ENCODE data around the gene ROGDI. TPM values are rescaled to one million over a fixed set of nuclear protein-coding genes. Genes with fewer than 3 reads are reported as not detected.

ROGDI gene
- total RNA-seq, 1 experiment from 2014 or later: 36.4 TPM

DNA sequence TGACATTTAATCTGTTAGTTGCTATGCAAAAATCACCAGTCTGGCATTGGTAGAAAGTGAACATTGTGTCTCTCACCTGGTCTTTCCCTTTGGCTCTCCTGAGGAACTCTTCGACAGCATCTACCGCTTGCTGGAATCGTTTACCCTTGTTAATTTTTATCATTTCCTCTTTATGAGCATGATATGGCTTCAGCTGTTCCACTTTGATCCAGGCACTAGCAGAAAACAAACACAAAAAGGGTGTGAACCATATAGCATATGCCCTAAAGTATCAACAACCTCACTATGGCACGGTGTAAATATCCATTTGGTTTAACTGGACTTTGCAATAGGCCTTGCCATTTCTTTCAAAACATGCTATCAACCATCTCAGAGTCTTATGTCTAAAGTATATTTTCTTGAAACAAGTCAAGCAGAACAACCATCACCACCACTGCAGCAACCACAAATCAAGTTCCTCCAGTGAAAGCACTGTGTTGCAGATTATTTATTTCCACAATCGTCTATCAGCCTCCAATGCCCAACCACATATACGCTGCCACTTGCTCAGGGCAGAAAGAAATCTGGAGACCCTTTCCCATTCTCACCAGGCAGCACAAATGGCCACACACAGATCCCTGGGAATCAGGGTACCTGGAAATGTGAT, 30.4 kb upstream of the ROGDI start:
- Histone ChIP-seq H2BK12ac (ENCODE audit: insufficient read length, low read depth, low read length) (no peak overlapping the region), H3K79me1 (ENCODE audit: insufficient read depth, low read depth, low read length, poor library complexity, severe bottlenecking) (no peaks in the 10 kb centered on the region), H3K23me2 (ENCODE audit: insufficient read length, low read depth, low read length, poor library complexity, severe bottlenecking) (no peaks in the 10 kb centered on the region), H3K9me3 (ENCODE audit: control insufficient read depth, low read depth, low read length) (no peaks in the 10 kb centered on the region), H3K9ac (ENCODE audit: extremely low read depth, insufficient read length, low read length) (no peak overlapping the region), H4K5ac (ENCODE audit: insufficient read length, low read depth, low read length) (no peak overlapping the region), H2BK20ac (ENCODE audit: low read depth, low read length, poor library complexity, severe bottlenecking) (no peak overlapping the region), H2BK120ac (ENCODE audit: low read depth, low read length, poor library complexity, severe bottlenecking) (no peak overlapping the region), H3K27me3 (ENCODE audit: insufficient read depth, low read length) (no peaks in the 10 kb centered on the region), H3K27ac (ENCODE audit: insufficient read length, low read depth, low read length) (no peak overlapping the region), H2AK5ac (ENCODE audit: insufficient read length, low read length) (no peak overlapping the region), H3K4ac (ENCODE audit: low read depth, low read length) (no peak overlapping the region), H3K4me1 (ENCODE audit: insufficient read depth, low read length) (no peaks in the 10 kb centered on the region), H2BK15ac (ENCODE audit: low read depth, low read length) (no peak overlapping the region), H3K23ac (ENCODE audit: insufficient read length, low read depth, low read length) (no peak overlapping the region), H3K4me2 (ENCODE audit: insufficient read depth, insufficient read length, low read length) (no peak overlapping the region), H3K56ac (ENCODE audit: insufficient read length, low read depth, low read length) (no peak overlapping the region), H4K20me1 (ENCODE audit: control insufficient read depth, insufficient read depth, insufficient read length) (no peaks in the 10 kb centered on the region), H3K79me2 (ENCODE audit: insufficient read depth, low read length) (peaks cover 3% of the 10 kb centered on the region; the same call in 1 of the 2 replicates), H3K18ac (ENCODE audit: insufficient read length, low read depth, low read length) (no peak overlapping the region), H3T11ph (ENCODE audit: low read length) (no peak overlapping the region), H3K14ac (ENCODE audit: insufficient read depth, low read length) (no peak overlapping the region), H2BK5ac (ENCODE audit: insufficient read length, low read length) (no peak overlapping the region), H4K8ac (replicated peaks; ENCODE audit: insufficient read length, low read depth, low read length) (no peak overlapping the region), H4K91ac (ENCODE audit: insufficient read length, low read depth, low read length) (no peak overlapping the region), H2AFZ (ENCODE audit: low read length) (no peak overlapping the region)
- Mint-ChIP-seq H3K36me3 (ENCODE audit: insufficient read depth in 1 of 3, low read depth in 3 of 3) (peaks cover 21 to 69% (median 59%) of the 10 kb centered on the region in 3 experiments; a peak in 6 of 7 replicates), H3K27me3 (ENCODE audit: low read depth) (no peaks in the 10 kb centered on the region), H3K9me3 (no peaks in the 10 kb centered on the region), H3K27ac (no peak overlapping the region), H3K4me3 (no peak overlapping the region), H3K4me1 (no peaks in the 10 kb centered on the region)
- no peak for DNase-seq
- WGBS (ENCODE audit: extremely low coverage, insufficient read length, low lambda C conversion rate): no CpG with 5 or more reads among the region's 6 CpGs
- TF ChIP-seq, protein P1, sequence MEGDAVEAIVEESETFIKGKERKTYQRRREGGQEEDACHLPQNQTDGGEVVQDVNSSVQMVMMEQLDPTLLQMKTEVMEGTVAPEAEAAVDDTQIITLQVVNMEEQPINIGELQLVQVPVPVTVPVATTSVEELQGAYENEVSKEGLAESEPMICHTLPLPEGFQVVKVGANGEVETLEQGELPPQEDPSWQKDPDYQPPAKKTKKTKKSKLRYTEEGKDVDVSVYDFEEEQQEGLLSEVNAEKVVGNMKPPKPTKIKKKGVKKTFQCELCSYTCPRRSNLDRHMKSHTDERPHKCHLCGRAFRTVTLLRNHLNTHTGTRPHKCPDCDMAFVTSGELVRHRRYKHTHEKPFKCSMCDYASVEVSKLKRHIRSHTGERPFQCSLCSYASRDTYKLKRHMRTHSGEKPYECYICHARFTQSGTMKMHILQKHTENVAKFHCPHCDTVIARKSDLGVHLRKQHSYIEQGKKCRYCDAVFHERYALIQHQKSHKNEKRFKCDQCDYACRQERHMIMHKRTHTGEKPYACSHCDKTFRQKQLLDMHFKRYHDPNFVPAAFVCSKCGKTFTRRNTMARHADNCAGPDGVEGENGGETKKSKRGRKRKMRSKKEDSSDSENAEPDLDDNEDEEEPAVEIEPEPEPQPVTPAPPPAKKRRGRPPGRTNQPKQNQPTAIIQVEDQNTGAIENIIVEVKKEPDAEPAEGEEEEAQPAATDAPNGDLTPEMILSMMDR (conservative IDR thresholded peaks at IDR 0.05): no peak
